GM18861 (cell line): Measurements from ENCODE around the gene CAPZB.
A peak's percentile ranks its signal among the peaks of the same experiment; 100 is the strongest.
"Not testable (repeated sequence)": the region's sequence is repeated elsewhere in the genome, so short reads cannot be mapped to it uniquely, and the experiment has no call there.

ENCODE experiments used
- ATAC-seq: cut with Tn5 transposase; IDR thresholded peaks from one replicate; pipeline ENCODE4 v1.9.1; 2021; ENCODE audit not compliant: unreplicated experiment

The CAPZB gene

GRCh38 chr1:19485362-19486187 lies at the start of gene CAPZB:
Gene CAPZB, minus strand, starts transcription at chr1:19485539. Its CDS starts 101 bp downstream, at chr1:19485438.
- ATAC-seq: peak; percentile 55

- ATAC-seq: no peak
These were observed 48.9 kb upstream of the CAPZB start for GRCh38 chr1:19534281-19534680.

- ATAC-seq: no peak
These were observed 48.3 kb upstream of the CAPZB start for GRCh38 chr1:19533626-19534025.

GRCh38 chr1:19532519-19532918 lies 47.2 kb upstream of the CAPZB start:
- ATAC-seq: no peak

GRCh38 chr1:19529664-19530063 lies 44.3 kb upstream of the CAPZB start:
- no peak for ATAC-seq

- no peak for ATAC-seq
These were observed 43.1 kb upstream of the CAPZB start for GRCh38 chr1:19528438-19528837.

GRCh38 chr1:19525607-19526545 lies 40.5 kb upstream of the CAPZB start:
- ATAC-seq: no peak

- ATAC-seq: no peak
These were observed 39.5 kb upstream of the CAPZB start for GRCh38 chr1:19524791-19525190.

GRCh38 chr1:19522570-19522969 lies 37.2 kb upstream of the CAPZB start:
- not testable (repeated sequence) for ATAC-seq

- ATAC-seq: no peak
These were observed 36.1 kb upstream of the CAPZB start for GRCh38 chr1:19521411-19521810.

GRCh38 chr1:19517017-19517416 lies 31.7 kb upstream of the CAPZB start:
- ATAC-seq: no peak

GRCh38 chr1:19515201-19515600 lies 29.9 kb upstream of the CAPZB start:
- no peak for ATAC-seq

GRCh38 chr1:19514391-19514831 lies 29.1 kb upstream of the CAPZB start:
- no peak for ATAC-seq

- no peak for ATAC-seq
These were observed 27.2 kb upstream of the CAPZB start for GRCh38 chr1:19512545-19512944.

- no peak for ATAC-seq
These were observed 25.8 kb upstream of the CAPZB start for GRCh38 chr1:19511116-19511515.

- ATAC-seq: not testable (repeated sequence)
These were observed 24.3 kb upstream of the CAPZB start for GRCh38 chr1:19509647-19510046.

- ATAC-seq: no peak
These were observed 22.2 kb upstream of the CAPZB start for GRCh38 chr1:19507516-19507915.

- ATAC-seq: no peak
These were observed 20.5 kb upstream of the CAPZB start for GRCh38 chr1:19505693-19506457.

- ATAC-seq: no peak
These were observed 19.7 kb upstream of the CAPZB start for GRCh38 chr1:19504796-19505692.

- not testable (repeated sequence) for ATAC-seq
These were observed 16.9 kb upstream of the CAPZB start for GRCh38 chr1:19502284-19502683.
